Stimulated activated CD4-positive, alpha-beta T cell treated with anti-CD3 and anti-CD28 coated beads, Interleukin-15, amount 100 ng/mL, for 1 hour (primary cell): ENCODE results near the gene SWAP70.

ENCODE experiments used
- DNase-seq, 2 donors: peaks; one replicate each; pipeline ENCODE4 v3.0.0-alpha.2; 2020; ENCODE audit warnings: low read depth in 1 of 2, low spot score in 1 of 2

The SWAP70 gene

GRCh38 chr11:9748361-9748970, 84.6 kb downstream of the SWAP70 start:
- DNase-seq = no peak

- DNase-seq = no peak
These were observed 86.7 kb downstream of the SWAP70 start for GRCh38 chr11:9750551-9750950.

- DNase-seq = no peak
These were observed 88.2 kb downstream of the SWAP70 start for GRCh38 chr11:9752091-9752490.

DNA sequence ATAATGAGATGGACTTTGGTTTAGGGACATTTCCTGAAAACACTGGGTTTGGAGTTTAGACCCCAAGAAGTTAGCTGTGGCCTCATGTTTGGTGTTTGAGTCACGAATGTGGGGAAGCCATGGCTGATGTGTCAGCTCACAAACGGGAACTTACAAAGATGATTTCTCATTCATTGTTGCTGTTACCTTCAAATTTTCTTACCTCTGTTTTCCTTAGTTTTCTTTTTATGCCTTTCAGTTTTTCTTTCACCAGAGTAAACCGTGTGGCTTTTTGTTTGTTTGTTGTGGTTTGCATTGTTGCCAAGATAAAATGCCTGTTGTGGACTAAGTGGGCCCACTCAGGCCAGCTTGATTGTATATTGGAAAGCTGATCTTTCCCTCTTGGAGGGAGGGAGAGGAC, 89.1 kb downstream of the SWAP70 start:
- DNase-seq = no peak

- DNase-seq = no peak
These were observed 90.2 kb downstream of the SWAP70 start for GRCh38 chr11:9754010-9754471.

- DNase-seq = no peak
These were observed 91.8 kb downstream of the SWAP70 start for GRCh38 chr11:9755561-9756185.

DNA sequence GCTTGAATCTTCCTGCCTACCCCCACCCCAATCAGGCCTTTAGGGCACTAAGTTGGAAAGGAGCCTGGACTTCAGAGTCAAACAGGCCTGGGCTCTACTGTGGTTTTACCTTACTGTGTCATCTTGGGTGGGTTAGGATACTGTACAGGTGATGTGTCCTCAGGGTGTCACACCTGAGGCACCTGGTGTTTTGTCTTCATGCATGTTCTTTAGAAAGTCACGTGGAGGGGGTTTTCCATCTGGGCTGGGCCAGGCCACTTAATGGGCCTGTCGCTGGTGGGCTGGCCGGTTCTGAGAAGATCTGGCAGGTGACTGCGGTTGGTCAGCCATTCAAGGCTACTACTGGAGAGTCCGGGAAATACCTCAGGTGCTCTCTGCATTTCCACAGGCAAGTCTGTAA, 92.6 kb downstream of the SWAP70 start:
- no peak for DNase-seq

GRCh38 chr11:9756878-9757277, 93.0 kb downstream of the SWAP70 start:
- no peak for DNase-seq

- peak; percentile 86 to 94 for DNase-seq
These were observed 94.1 kb downstream of the SWAP70 start for GRCh38 chr11:9757809-9758636.

DNA sequence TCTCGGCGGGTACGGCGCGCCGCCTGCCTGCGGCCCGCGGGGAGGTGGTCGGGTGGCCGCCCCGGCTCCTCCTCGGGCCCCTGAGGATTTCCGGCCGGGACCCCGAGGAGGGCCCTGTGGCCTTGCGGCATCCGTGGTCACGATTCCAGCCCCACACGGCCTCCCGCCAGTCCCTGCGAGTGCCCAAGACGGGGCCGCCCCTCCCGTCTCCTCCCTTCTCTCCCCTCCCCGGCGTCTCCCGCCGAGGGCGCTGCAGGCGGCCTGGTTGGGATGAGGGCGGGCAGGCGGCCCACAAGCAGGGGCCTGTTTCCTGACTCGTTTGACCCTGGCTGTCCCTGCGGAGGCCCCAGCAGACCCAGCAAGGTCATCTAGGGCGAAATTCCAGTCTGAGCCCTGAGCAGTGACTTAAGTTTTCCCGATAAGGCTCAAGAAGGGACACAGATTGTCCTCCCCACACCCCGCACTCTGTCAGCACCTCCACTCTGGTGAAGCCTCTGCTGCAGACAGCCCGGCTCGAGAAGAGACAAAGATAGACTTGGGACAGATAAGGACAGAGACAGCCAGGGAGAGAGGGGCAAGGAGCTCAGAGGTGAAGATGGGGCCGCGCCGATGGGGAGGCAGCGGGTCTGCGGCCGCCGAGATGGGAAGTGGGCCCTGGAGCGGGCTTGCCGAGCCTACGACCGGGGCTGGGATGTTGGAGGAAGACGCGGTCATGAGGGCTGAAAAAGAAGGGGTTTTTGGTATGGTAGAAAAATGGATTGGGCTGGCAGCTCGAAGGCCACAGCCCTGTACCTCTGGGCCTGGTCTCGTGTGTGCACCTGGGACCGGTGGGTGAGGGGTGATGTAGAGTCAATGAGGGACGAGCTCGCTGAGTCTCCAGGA, 95.0 kb downstream of the SWAP70 start:
- peak; percentile 18 to 48 for DNase-seq

GRCh38 chr11:9759519-9760192, 95.8 kb downstream of the SWAP70 start:
- peak; percentile 72 to 81 for DNase-seq

- DNase-seq = no peak
These were observed 96.3 kb downstream of the SWAP70 start for GRCh38 chr11:9760193-9760575.

GRCh38 chr11:9761441-9761945, 97.6 kb downstream of the SWAP70 start:
- no peak for DNase-seq

DNA sequence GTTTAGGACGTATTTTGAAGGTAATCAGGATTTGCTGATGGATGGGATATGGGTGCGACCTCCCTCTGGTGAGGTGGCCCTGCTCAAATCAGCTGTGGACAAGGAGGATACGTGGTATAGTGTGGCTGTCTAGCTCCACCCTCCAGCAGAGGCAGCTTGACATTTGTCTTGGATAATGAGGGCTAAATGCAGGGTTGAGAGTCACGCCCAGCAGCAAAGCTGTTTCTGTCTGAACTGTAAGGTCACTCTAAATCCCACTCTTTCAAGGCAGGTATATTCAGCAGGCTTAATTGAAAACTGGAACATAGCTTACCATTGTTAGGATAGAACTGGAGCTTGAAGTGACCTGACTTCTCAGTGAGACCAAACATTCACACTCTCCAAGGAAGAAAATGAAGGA, 98.7 kb downstream of the SWAP70 start:
- no peak for DNase-seq

GRCh38 chr11:9763301-9763700, 99.4 kb downstream of the SWAP70 start:
- no peak for DNase-seq

- no peak for DNase-seq
These were observed 101.6 kb downstream of the SWAP70 start for GRCh38 chr11:9765320-9766101.

GRCh38 chr11:9769621-9770020, 105.7 kb downstream of the SWAP70 start:
- no peak for DNase-seq

DNA sequence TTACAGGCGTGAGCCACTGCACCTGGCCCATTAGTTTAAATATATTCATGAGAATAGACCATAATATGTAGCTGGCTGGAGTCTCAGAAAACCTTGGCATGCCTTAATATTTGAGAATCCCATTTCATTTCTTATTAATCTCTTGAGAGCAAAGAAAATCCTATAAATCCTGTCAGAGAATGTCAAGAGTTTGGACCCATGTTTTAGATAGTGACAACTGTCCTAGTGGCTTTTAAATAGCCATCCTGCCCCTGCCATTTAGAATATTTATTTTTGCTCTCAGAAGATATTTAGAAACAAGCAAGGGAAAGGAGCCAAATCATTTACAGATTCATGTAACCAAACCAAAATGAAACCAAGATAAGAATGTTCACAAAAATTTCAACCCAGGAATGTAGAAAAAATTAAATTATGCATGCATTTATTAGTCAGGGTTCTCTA, 107.2 kb downstream of the SWAP70 start:
- DNase-seq = no peak

- DNase-seq = no peak
These were observed 108.3 kb downstream of the SWAP70 start for GRCh38 chr11:9772218-9772617.

GRCh38 chr11:9773524-9773923, 109.6 kb downstream of the SWAP70 start:
- DNase-seq = no peak
